ENCODE data around the gene SUPT3H. TPM values are rescaled to one million over a fixed set of nuclear protein-coding genes. Genes with fewer than 3 reads are reported as not detected.

The SUPT3H gene
- 12.4 and 14.1 TPM in 2 replicates for total RNA-seq
- total RNA-seq (2013): 4.3 TPM
- polyA plus RNA-seq: 5.5 and 6.5 TPM in 2 replicates
- polyA minus RNA-seq: 5.0 and 10.9 TPM in 2 replicates

DNA sequence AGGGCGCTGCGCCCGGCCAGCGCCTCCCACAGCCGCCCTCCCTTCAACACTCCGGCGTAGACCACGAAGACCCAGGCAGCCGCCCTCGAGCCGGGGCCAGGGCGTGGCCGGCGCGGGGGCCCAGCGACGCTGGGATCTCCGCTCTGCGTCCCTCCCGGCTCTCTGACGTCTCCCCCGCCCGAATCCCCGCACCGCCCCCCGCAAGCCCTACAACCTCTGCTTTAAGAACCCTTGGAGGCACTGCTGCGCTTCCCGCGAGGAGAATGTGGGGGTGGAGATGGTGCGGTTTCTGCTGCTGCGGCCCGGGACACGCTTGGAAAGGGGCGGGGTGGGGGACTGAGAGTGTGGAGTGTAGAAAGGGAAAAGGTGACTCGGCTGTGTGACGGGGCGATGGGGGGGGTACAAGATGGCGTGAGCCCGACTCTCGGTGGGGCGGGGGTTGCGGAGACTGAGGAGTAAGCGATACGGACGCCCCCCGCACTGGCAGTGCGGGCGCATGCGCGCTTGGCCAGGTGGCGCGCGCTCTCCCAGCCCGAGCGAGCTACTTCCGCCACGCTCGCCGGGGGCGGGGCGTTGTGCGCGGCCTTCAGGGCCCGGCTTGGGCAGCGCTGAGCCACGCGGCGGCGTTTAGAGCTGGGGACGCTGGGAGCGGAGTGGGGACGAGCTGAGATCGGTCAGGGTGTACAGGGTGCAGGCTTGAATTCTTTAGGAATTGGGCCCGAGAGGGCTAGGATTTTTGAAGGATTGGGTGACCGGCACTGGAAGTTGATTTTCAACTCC is at the start of gene SUPT3H:
Gene SUPT3H, minus strand, starts transcription at position 381 of the 780 bp plus-strand sequence.
- Histone ChIP-seq H3K4me3 (ENCODE audit: control extremely low read depth in 1 of 5, extremely low read depth in 1 of 5, insufficient read depth in 1 of 5, low read depth in 2 of 5, low read length in 4 of 5) (peak within 1 kb of the TSS; percentile 76 to 98 (median 93)), H3K9ac (ENCODE audit: low read length) (peak within 1 kb of the TSS; percentile 90)
- POLR2A ChIA-PET: no interaction called here

More for the DNA sequence above, at the start of gene SUPT3H:
- Histone ChIP-seq H3K9me3 (ENCODE audit: control extremely low read depth in 1 of 3, control insufficient read depth in 2 of 3, insufficient read depth in 1 of 3, low read length in 2 of 3) (peaks cover 0 to 5% (median 0%) of the 10 kb centered on the region in 3 donors), H4K20me1 (ENCODE audit: control insufficient read depth, insufficient read depth, low read length, poor library complexity, severe bottlenecking) (no peaks in the 10 kb centered on the region), H3K27me3 (replicated peaks in 1 of 4; ENCODE audit: control extremely low read depth in 1 of 4, control insufficient read depth in 3 of 4, insufficient read depth in 4 of 4, low read length in 3 of 4) (no peaks in the 10 kb centered on the region), H3K79me2 (ENCODE audit: control insufficient read depth, insufficient read depth, low read length) (no peaks in the 10 kb centered on the region), H3K36me3 (replicated peaks in 1 of 2; ENCODE audit: control extremely low read depth in 1 of 2, control insufficient read depth in 1 of 2, extremely low read depth in 1 of 2, insufficient read depth in 2 of 2, low read length in 1 of 2) (no peaks in the 10 kb centered on the region), H3K4me2 (replicated peaks; ENCODE audit: low read depth, low read length, poor library complexity, severe bottlenecking) (peak within 1 kb of the TSS; percentile 87), H2AFZ (ENCODE audit: insufficient read depth, low read depth, low read length, poor library complexity, severe bottlenecking) (peak within 1 kb of the TSS; percentile 84), H3K27ac (ENCODE audit: low read length in 2 of 2) (peak within 1 kb of the TSS; percentile 97), H3K4me1 (ENCODE audit: control insufficient read depth in 2 of 2, insufficient read depth in 2 of 2, low read length in 2 of 2) (peaks cover 9 to 12% of the 10 kb centered on the region in 2 donors)
- ATAC-seq (ENCODE audit: low read depth) (peak; percentile 77), DNase-seq (peak; percentile 95)
- under 1% methylated on average over 66 of the region's 75 CpGs for WGBS (ENCODE audit: insufficient coverage)
- Mint-ChIP-seq H3K27me3 (no peaks in the 10 kb centered on the region), H3K27ac (peak within 1 kb of the TSS; percentile 97), H3K9me3 (ENCODE audit: insufficient read depth) (no peaks in the 10 kb centered on the region), H3K4me3 (peak within 1 kb of the TSS; percentile 98), H3K4me1 (peaks cover 28% of the 10 kb centered on the region)
- TF ChIP-seq, protein P1, sequence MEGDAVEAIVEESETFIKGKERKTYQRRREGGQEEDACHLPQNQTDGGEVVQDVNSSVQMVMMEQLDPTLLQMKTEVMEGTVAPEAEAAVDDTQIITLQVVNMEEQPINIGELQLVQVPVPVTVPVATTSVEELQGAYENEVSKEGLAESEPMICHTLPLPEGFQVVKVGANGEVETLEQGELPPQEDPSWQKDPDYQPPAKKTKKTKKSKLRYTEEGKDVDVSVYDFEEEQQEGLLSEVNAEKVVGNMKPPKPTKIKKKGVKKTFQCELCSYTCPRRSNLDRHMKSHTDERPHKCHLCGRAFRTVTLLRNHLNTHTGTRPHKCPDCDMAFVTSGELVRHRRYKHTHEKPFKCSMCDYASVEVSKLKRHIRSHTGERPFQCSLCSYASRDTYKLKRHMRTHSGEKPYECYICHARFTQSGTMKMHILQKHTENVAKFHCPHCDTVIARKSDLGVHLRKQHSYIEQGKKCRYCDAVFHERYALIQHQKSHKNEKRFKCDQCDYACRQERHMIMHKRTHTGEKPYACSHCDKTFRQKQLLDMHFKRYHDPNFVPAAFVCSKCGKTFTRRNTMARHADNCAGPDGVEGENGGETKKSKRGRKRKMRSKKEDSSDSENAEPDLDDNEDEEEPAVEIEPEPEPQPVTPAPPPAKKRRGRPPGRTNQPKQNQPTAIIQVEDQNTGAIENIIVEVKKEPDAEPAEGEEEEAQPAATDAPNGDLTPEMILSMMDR (IDR thresholded peaks at IDR 0.05): no peak
- no peak for TF ChIP-seq EZH2 (IDR thresholded peaks at IDR 0.05; ENCODE audit: borderline replicate concordance, insufficient read depth, low read depth, low read length, poor library complexity, severe bottlenecking)
- CTCF ChIA-PET: interaction anchor here (0.8 to 2.1 kb wide), 3 partner anchors 113 to 544 kb away, joined by 3 to 8 read pairs (median 6); no protein-coding TSS in a partner anchor
- intact Hi-C loops (cut with micrococcal nuclease): loop anchor here (1.0 to 5.0 kb wide), 5 partner anchors 45 to 845 kb away; partner anchors contain the start of gene ENPP4

Data from B cell (primary cell).